Erythroblast (primary cell): ENCODE measurements around the gene CCDC18.

Experiments used
- DNase-seq, 2 experiments: peaks; one replicate each; lab custom pipeline; 2025; lab: John Stamatoyannopoulos, UW
- GATA1 ChIP-seq: IDR thresholded peaks from 2 replicates; pipeline ENCODE4 v1.6.1; 2011; ENCODE audit warnings: low read depth, mild to moderate bottlenecking, control low read depth, low read length, moderate library complexity
- POLR2A ChIP-seq: IDR thresholded peaks from 2 replicates; pipeline ENCODE4 v1.6.1; 2011; ENCODE audit warnings: mild to moderate bottlenecking, low read length

The CCDC18 gene, protein sequence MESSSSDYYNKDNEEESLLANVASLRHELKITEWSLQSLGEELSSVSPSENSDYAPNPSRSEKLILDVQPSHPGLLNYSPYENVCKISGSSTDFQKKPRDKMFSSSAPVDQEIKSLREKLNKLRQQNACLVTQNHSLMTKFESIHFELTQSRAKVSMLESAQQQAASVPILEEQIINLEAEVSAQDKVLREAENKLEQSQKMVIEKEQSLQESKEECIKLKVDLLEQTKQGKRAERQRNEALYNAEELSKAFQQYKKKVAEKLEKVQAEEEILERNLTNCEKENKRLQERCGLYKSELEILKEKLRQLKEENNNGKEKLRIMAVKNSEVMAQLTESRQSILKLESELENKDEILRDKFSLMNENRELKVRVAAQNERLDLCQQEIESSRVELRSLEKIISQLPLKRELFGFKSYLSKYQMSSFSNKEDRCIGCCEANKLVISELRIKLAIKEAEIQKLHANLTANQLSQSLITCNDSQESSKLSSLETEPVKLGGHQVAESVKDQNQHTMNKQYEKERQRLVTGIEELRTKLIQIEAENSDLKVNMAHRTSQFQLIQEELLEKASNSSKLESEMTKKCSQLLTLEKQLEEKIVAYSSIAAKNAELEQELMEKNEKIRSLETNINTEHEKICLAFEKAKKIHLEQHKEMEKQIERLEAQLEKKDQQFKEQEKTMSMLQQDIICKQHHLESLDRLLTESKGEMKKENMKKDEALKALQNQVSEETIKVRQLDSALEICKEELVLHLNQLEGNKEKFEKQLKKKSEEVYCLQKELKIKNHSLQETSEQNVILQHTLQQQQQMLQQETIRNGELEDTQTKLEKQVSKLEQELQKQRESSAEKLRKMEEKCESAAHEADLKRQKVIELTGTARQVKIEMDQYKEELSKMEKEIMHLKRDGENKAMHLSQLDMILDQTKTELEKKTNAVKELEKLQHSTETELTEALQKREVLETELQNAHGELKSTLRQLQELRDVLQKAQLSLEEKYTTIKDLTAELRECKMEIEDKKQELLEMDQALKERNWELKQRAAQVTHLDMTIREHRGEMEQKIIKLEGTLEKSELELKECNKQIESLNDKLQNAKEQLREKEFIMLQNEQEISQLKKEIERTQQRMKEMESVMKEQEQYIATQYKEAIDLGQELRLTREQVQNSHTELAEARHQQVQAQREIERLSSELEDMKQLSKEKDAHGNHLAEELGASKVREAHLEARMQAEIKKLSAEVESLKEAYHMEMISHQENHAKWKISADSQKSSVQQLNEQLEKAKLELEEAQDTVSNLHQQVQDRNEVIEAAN (N-terminal part only)

DNA sequence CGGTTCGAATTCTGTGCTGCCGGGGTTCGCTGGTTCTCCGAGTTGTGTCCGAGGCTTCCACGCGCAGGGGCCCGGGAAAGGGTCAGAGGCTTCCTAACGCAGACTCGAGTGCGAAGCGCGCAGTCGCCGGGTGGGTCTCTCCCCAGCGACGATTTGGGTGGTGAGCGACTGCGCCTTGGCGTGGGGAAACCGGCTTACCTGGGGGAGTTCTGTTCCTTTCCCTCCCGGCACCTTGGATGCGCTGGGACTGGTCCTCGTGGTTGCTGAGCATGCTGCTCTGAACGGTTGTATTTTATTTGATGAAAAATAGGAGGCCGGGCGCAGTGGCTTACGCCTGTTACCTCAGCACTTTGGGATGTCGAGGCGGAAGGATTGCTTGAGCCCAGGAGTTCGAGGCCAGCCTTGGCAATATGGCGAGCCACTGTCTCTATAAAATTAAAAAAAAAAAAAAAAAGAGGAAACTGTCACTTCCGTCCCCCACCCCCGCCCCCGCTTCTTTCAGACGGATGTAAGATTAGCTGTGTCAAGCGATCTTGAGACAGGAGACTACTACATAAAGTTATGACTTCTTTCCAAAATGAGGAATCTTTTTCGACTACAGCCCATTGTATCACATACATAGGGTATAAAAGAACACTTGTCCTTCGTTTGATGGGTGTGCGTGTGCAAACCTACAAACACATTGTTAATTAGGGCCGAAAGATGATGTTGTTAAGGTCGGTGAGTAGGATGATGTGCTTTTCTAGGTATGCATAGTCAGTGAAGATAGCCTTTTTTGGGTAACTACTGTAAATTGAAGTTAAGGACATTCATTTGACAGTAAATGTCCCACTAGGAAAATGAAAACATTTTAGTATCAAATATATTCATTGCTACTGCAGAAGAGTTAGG, at the start of gene CCDC18:
Gene CCDC18, plus strand, starts transcription at position 2 of the 891 bp plus-strand sequence. CDS start 2,638 bp downstream, outside the sequence.
- DNase-seq: peak; percentile 86 to 87
- no peak for TF ChIP-seq GATA1
- TF ChIP-seq POLR2A: peak; percentile 72

DNA sequence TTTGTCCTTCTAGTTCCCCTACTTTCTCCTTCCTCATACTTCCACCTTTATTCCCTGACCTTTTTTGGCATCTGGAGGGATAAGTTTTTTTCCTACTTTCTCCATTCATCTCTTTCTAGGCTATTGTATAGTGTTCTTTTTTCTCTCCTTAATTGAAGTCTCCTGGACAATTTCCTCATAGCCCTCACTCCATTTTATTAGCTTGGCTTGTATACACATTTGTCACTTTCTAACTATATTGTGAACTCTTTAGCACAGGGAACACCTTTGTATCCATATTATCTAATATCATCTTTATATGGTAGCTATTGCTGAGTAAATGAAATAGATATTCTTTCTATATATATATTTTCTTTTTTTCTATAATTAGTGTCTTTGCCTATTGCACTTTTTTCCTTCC, 47.9 kb upstream of the CCDC18 start:
- no peak for TF ChIP-seq POLR2A
- no peak for TF ChIP-seq GATA1
- DNase-seq: no peak

DNA sequence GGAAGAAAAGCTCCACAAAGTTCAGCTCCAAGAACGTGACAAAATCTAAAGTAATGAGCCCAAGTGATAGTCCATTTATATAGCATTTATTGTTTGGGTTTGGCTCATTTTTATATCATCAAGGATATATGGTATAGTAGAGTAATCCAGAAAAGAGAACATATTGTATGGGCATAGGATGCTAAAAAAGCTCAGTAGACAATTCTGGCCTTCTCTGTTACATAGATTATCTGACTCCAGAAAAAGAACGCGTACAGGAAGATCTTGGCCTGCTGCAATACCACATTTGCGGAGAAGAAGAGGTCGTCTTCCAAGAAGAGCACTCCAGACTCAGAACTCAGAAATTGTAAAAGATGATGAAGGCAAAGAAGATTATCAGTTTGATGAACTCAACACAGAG, 44.1 kb upstream of the CCDC18 start:
- no peak for DNase-seq
- TF ChIP-seq GATA1: no peak
- no peak for TF ChIP-seq POLR2A

DNA sequence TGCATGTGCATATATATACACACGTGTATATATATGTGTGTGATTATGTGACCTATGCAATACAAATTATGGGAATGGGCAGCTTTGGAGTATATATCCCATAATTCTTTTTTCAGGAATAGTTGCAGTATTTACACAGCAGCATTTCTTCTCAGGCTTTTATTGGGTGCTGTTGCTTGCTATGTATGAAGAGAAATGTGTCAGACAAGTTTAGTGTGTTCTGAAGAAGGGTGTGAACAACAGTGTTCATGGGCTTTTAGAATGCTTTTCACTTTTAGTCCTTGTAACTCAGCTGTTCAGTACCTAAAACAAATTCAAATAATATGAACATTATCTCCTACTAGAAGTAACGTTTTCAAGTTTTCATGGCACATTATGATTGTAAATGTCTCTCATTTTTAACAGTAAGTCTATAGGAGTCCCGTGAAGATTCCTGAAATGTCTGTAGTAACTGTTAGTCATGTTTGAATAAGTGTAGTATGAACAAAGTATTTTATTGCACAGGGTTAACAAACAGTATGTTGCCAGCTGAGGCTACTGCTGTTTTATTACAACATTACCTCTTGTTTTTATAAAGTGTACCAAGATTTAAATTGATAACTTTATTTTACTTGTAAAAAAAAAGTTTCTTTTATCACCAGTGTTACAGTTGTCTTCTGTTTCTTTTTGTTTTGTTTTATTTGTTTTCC, 42.8 kb upstream of the CCDC18 start:
- no peak for DNase-seq
- no peak for TF ChIP-seq GATA1
- no peak for TF ChIP-seq POLR2A

DNA sequence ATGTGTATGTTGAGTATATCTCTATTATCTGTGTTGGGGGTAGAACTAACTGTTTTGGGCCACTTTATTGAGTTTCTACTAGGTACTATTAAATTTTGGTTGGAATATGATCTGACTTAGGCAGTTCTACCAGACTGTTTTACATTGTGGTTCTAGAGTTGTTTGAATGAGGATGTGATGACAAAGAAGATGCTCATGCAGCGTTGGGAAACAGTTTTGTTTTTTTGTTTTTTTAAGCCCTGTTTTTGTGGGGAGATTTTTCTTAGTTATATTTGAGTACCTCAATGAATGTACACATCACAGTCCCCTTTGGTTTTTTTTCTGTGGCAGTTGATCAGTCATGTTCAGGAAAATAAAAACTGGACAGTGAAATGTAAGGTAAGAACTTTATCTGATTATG, 40.4 kb upstream of the CCDC18 start:
- no peak for DNase-seq
- TF ChIP-seq POLR2A (no peak), GATA1 (no peak)

DNA sequence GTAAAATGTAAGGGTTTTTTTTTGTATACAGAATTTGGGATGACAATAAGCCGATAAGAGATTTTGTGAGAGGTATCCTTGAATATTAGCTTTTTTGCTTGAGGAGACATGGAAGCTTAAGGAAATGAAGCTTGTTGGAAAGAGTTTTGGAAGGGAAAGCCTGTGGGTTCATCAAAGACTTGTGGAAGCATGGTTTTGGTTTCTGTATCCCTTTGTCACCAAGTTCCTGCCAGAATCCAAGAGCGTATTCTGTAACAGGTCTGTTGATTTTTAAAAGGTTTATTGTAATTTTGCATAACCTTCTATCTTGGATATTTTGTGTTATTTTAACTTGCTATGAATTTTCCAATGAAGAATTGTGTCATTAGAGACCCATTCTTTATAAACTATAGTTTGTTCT, 38.4 kb upstream of the CCDC18 start:
- no peak for DNase-seq
- TF ChIP-seq POLR2A (no peak), GATA1 (no peak)

DNA sequence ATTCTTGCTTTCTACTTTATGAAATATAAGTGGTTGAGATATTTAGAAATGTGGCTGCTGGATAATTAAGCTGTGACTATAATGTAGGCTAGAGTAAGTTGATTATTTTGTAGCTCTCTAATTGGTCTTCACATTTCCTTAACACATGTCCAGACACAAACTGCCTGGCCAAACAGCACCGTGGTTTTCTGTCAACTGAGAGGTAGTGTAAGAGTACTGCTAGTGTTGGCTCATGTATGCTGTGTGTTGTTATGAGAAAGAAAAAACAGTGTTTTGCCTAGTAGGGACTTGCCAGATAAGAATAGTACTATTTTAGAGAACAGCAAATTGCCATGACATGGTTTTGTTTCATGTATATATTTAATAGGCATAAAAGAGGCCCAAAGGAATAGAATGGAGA, 37.4 kb upstream of the CCDC18 start:
- DNase-seq: no peak
- no peak for TF ChIP-seq GATA1
- TF ChIP-seq POLR2A: no peak

DNA sequence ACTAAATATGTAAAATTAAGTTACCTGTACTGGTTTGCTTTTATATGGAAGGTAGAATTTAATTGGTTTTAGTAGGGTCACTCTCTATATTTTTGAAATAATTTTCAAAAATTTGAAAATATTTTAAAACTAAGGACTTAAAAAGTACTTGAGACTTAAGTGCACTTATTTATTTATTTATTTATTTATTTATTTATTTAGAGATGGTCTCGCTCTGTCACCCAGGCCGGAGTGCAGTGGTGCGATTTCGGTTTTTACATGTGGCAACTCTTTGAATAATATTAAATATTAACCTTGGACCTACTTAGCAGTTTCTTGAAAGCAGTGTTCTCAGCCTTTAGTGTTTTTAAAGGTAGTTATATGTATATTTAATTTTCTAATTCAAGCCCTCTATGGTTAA, 36.8 kb upstream of the CCDC18 start:
- TF ChIP-seq GATA1 (no peak), POLR2A (no peak)
- DNase-seq: no peak

DNA sequence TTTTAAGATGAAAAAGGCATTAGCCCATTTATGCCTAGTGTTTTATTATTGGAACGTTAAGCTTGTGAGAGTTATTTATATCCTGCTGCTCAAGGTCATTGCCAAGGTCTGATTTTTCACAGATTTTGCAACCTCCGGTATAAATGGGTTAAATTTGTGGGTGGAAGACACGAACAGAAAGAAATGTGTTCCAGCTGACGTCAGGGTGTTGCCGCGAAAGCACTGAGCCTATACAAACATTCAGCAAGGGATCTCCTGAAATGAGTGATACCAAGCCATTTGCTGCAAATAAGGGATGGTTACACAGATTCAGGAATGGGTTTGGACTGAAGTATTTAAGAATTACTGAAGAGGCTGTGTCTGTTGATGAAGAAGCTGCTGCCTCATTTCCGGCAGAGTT, 32.5 kb upstream of the CCDC18 start:
- TF ChIP-seq POLR2A (no peak), GATA1 (no peak)
- DNase-seq: no peak

DNA sequence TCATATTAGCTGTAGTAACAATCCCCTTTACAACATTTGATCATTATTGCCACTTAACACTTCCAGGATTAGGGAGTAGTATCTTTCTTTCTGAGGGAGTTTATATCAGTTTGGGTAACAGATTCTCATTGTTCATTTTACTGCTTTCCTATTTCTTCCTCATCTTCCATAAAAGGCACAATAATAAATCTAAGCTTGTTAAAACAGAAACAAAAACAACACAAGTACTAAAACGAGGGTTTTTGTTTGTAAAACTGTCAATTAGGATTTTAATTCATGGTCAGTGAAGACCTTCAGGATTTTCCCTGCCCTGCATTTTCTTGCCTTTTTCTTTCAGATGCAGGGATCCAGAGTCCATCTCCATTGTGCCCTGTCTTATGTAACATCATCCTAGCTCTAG, 29.8 kb upstream of the CCDC18 start:
- no peak for TF ChIP-seq GATA1
- no peak for TF ChIP-seq POLR2A
- no peak for DNase-seq

DNA sequence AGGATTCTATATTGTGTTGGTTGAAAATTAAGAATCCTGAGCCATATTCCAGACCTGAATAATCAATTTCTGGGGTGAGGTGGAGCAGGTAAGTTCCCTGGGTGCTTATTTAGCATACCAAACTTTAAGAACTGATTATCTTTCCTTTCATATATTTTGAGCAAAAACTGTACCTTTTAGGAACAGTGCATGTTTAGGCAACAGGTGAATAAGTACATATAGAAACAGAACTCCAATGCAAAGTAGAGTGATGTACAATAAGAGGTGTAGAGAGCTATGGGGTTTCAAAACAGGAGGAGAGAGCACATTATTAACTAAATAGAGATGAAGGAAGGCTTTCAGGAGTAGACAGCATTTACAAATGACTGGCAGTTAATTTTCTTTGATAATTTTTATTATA, 29.1 kb upstream of the CCDC18 start:
- no peak for DNase-seq
- TF ChIP-seq POLR2A (no peak), GATA1 (no peak)

DNA sequence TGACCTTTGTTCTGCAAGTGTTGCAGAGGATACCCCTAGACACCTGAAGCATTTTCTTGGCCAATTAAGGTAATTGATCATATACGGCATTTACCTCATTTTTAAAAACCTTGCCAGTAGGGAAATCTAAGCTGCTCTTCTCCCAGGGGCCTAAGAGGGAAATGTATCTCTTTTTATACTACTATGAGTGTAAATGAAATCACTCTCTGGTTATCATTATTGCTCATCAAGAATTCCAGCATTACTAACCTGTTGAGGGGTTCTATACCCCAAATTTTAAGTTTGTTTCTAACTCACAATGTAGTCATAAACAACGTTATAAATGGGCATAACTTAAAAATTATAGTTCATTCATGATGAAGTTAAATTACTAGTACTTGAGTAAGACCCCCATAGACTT, 27.7 kb upstream of the CCDC18 start:
- no peak for TF ChIP-seq POLR2A
- no peak for TF ChIP-seq GATA1
- DNase-seq: no peak

DNA sequence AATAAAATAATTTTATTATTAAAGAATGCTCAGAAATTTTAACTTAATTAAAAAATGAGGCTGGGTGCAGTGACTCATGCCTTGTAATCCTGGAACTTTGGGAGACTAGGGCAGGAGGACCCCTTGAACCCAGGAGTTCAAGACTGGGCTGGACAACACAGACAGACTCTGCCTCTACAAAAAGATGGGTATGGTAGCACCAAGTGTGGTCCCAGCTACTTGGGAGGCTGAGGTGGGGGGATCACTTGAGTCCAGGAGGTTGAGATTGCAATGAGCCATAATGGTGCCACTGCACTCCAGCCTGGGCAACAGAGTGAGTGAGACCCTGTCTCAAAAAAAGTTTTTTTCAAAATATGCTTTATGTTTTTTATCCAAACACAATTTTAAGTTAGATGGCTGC, 25.6 kb upstream of the CCDC18 start:
- TF ChIP-seq POLR2A (no peak), GATA1 (no peak)

More for the DNA sequence above, 25.6 kb upstream of the CCDC18 start:
- no peak for DNase-seq
